ENCODE data around the gene LRRK1.

Gene LRRK1

GRCh38 chr15:101110681-101111569, 191.8 kb downstream of the LRRK1 start:
- TF ChIP-seq CTCF (IDR thresholded peaks at IDR 0.05; ENCODE audit: extremely low read depth, insufficient read depth, missing control alignments), result no peak
- in situ Hi-C loops (cut with MboI; ENCODE audit: low pct_unique_long_range_greater_than_20kb, low sequenced_read_pairs, unreplicated experiment), result no loop called here

GRCh38 chr15:101111570-101112262, 192.6 kb downstream of the LRRK1 start:
- no peak for TF ChIP-seq CTCF (IDR thresholded peaks at IDR 0.05; ENCODE audit: extremely low read depth, insufficient read depth, missing control alignments)
- no peak for DNase-seq (ENCODE audit: low spot score)
- in situ Hi-C loops (cut with MboI; ENCODE audit: low pct_unique_long_range_greater_than_20kb, low sequenced_read_pairs, unreplicated experiment), result no loop called here

More at GRCh38 chr15:101110681-101111569, 191.8 kb downstream of the LRRK1 start:
- no peak for DNase-seq (ENCODE audit: low spot score)

- TF ChIP-seq CTCF (IDR thresholded peaks at IDR 0.05; ENCODE audit: extremely low read depth, insufficient read depth, missing control alignments), result no peak
- DNase-seq (ENCODE audit: low spot score), result no peak
- in situ Hi-C loops (cut with MboI; ENCODE audit: low pct_unique_long_range_greater_than_20kb, low sequenced_read_pairs, unreplicated experiment), result no loop called here
Observed at GRCh38 chr15:101112336-101113113, 193.4 kb downstream of the LRRK1 start.

- no peak for DNase-seq (ENCODE audit: low spot score)
- in situ Hi-C loops (cut with MboI; ENCODE audit: low pct_unique_long_range_greater_than_20kb, low sequenced_read_pairs, unreplicated experiment), result no loop called here
- TF ChIP-seq CTCF (IDR thresholded peaks at IDR 0.05; ENCODE audit: extremely low read depth, insufficient read depth, missing control alignments), result no peak
Observed at GRCh38 chr15:101113114-101114005, 194.2 kb downstream of the LRRK1 start.

- no peak for DNase-seq (ENCODE audit: low spot score)
- no peak for TF ChIP-seq CTCF (IDR thresholded peaks at IDR 0.05; ENCODE audit: extremely low read depth, insufficient read depth, missing control alignments)
- in situ Hi-C loops (cut with MboI; ENCODE audit: low pct_unique_long_range_greater_than_20kb, low sequenced_read_pairs, unreplicated experiment), result no loop called here
Observed at GRCh38 chr15:101114166-101114565, 195.0 kb downstream of the LRRK1 start.
